MM.1S (cell line): ENCODE results near the gene PREX1.

ENCODE experiments used
- DNase-seq: peaks from one replicate; pipeline ENCODE4 v3.0.0-alpha.2; 2015
- H2AFZ ChIP-seq: fragments of 300-600 bp; sonication (generic); 2 replicates; pipeline ENCODE4 v1.6.0; 2016; ENCODE audit warnings: antibody characterized with exemption, low read length
- H3F3A ChIP-seq: fragments of 300-600 bp; sonication (generic); 2 replicates; pipeline ENCODE4 v1.6.1; 2016; ENCODE audit warnings: mild to moderate bottlenecking, antibody characterized with exemption, low read length, moderate library complexity, mixed read lengths; ENCODE audit not compliant: insufficient read depth
- H3K27ac ChIP-seq: fragments of 300-600 bp; sonication (generic); 2 replicates; pipeline ENCODE4 v1.5.1; 2016; ENCODE audit warnings: mild to moderate bottlenecking, low read length
- H3K27me3 ChIP-seq: fragments of 300-600 bp; sonication (generic); replicated peaks from 2 replicates; pipeline ENCODE4 v1.6.0; 2016; ENCODE audit warnings: low read length; ENCODE audit not compliant: insufficient read depth
- H3K36me3 ChIP-seq: fragments of 300-600 bp; sonication (generic); replicated peaks from 2 replicates; pipeline ENCODE4 v1.6.1; 2016; ENCODE audit warnings: mild to moderate bottlenecking, low read length, mixed read lengths; ENCODE audit not compliant: insufficient read depth
- H3K4me1 ChIP-seq: fragments of 300-600 bp; sonication (generic); 2 replicates; pipeline ENCODE4 v1.6.1; 2016; ENCODE audit warnings: low read length, mixed read lengths
- H3K4me2 ChIP-seq: fragments of 300-600 bp; sonication (generic); 2 replicates; pipeline ENCODE4 v1.6.0; 2016; ENCODE audit warnings: low read depth, low read length
- H3K4me3 ChIP-seq: fragments of 300-600 bp; sonication (generic); 2 replicates; pipeline ENCODE4 v1.5.1; 2016; ENCODE audit warnings: low read length, mixed read lengths
- H3K79me2 ChIP-seq: fragments of 300-600 bp; sonication (generic); 2 replicates; pipeline ENCODE4 v1.6.1; 2016; ENCODE audit warnings: mixed run types, low read length, mixed read lengths
- H3K9ac ChIP-seq: fragments of 300-600 bp; sonication (generic); 2 replicates; pipeline ENCODE4 v1.6.1; 2016; ENCODE audit warnings: low read length, mixed read lengths
- H3K9me2 ChIP-seq: fragments of 300-600 bp; sonication (generic); replicated peaks from 2 replicates; pipeline ENCODE4 v1.6.1; 2016; ENCODE audit warnings: mild to moderate bottlenecking, low read length, mixed read lengths; ENCODE audit not compliant: insufficient read depth
- H3K9me3 ChIP-seq: fragments of 300-600 bp; sonication (generic); replicated peaks from 2 replicates; pipeline ENCODE4 v1.6.1; 2016; ENCODE audit warnings: mild to moderate bottlenecking, low read length, mixed read lengths; ENCODE audit not compliant: insufficient read depth
- H4K20me1 ChIP-seq: fragments of 300-600 bp; sonication (generic); 2 replicates; pipeline ENCODE4 v1.6.1; 2016; ENCODE audit warnings: mild to moderate bottlenecking, low read length, moderate library complexity, mixed read lengths; ENCODE audit not compliant: insufficient read depth
- CTCF ChIP-seq: fragments of 300-600 bp; sonication (generic); IDR thresholded peaks from 2 replicates; pipeline ENCODE4 v1.5.1; 2016; ENCODE audit warnings: antibody characterized with exemption, low read length, mixed read lengths
- EZH2 ChIP-seq: fragments of 300-600 bp; sonication (generic); optimal IDR thresholded peaks from 2 replicates; pipeline ENCODE3; 2017; ENCODE audit warnings: low read depth, mild to moderate bottlenecking, antibody characterized with exemption, low read length, mixed read lengths
- EZH2phosphoT487 ChIP-seq: fragments of 300-600 bp; sonication (generic); IDR thresholded peaks from 2 replicates; pipeline ENCODE4 v1.6.1; 2018; ENCODE audit warnings: antibody characterized with exemption, low read length

Gene PREX1

GRCh38 chr20:48658505-48658904, 169.3 kb downstream of the PREX1 start:
- Histone ChIP-seq H3K9ac (no peak overlapping the region), H3K36me3 (no peaks in the 10 kb centered on the region), H3K27me3 (no peaks in the 10 kb centered on the region), H3F3A (no peaks in the 10 kb centered on the region), H4K20me1 (no peaks in the 10 kb centered on the region), H3K9me2 (no peaks in the 10 kb centered on the region), H3K9me3 (no peaks in the 10 kb centered on the region), H3K27ac (no peak overlapping the region), H3K4me1 (no peaks in the 10 kb centered on the region), H3K79me2 (no peaks in the 10 kb centered on the region), H2AFZ (no peak overlapping the region), H3K4me2 (no peak overlapping the region), H3K4me3 (no peak overlapping the region)
- TF ChIP-seq CTCF (no peak), EZH2 (no peak)
- DNase-seq = no peak

- H3K27me3 ChIP-seq = no peaks in the 10 kb centered on the region
- DNase-seq = no peak
- no peak overlapping the region for H3K4me2 ChIP-seq
- H3K9me2 ChIP-seq = no peaks in the 10 kb centered on the region
- H3K4me1 ChIP-seq = no peaks in the 10 kb centered on the region
- H2AFZ ChIP-seq = no peak overlapping the region
- TF ChIP-seq CTCF (no peak), EZH2phosphoT487 (no peak), EZH2 (no peak)
- H3K36me3 ChIP-seq = no peaks in the 10 kb centered on the region
- no peak overlapping the region for H3K4me3 ChIP-seq
- no peaks in the 10 kb centered on the region for H3F3A ChIP-seq
- no peaks in the 10 kb centered on the region for H3K9me3 ChIP-seq
- H3K9ac ChIP-seq = no peak overlapping the region
- no peaks in the 10 kb centered on the region for H3K79me2 ChIP-seq
- no peaks in the 10 kb centered on the region for H4K20me1 ChIP-seq
- no peak overlapping the region for H3K27ac ChIP-seq
Measured at GRCh38 chr20:48658198-48658476, 169.7 kb downstream of the PREX1 start.

GRCh38 chr20:48657426-48658197, 170.2 kb downstream of the PREX1 start:
- Histone ChIP-seq H3K4me2 (no peak overlapping the region), H3K27ac (no peak overlapping the region), H3K79me2 (no peaks in the 10 kb centered on the region), H3K36me3 (no peaks in the 10 kb centered on the region), H3K9ac (no peak overlapping the region), H2AFZ (no peak overlapping the region), H4K20me1 (no peaks in the 10 kb centered on the region), H3K9me3 (no peaks in the 10 kb centered on the region), H3K27me3 (no peaks in the 10 kb centered on the region), H3K4me1 (no peaks in the 10 kb centered on the region), H3K9me2 (no peaks in the 10 kb centered on the region), H3K4me3 (no peak overlapping the region), H3F3A (no peaks in the 10 kb centered on the region)
- TF ChIP-seq EZH2 = no peak
- peak; percentile 96 for TF ChIP-seq CTCF
- DNase-seq = peak; percentile 67
